MM.1S (cell line): ENCODE results near the gene BMPER.

ENCODE experiments used
- CTCF ChIP-seq: fragments of 300-600 bp; sonication (generic); IDR thresholded peaks from 2 replicates; pipeline ENCODE4 v1.5.1; 2016; ENCODE audit warnings: antibody characterized with exemption, low read length, mixed read lengths
- EZH2 ChIP-seq: fragments of 300-600 bp; sonication (generic); optimal IDR thresholded peaks from 2 replicates; pipeline ENCODE3; 2017; ENCODE audit warnings: low read depth, mild to moderate bottlenecking, antibody characterized with exemption, low read length, mixed read lengths

DNA sequence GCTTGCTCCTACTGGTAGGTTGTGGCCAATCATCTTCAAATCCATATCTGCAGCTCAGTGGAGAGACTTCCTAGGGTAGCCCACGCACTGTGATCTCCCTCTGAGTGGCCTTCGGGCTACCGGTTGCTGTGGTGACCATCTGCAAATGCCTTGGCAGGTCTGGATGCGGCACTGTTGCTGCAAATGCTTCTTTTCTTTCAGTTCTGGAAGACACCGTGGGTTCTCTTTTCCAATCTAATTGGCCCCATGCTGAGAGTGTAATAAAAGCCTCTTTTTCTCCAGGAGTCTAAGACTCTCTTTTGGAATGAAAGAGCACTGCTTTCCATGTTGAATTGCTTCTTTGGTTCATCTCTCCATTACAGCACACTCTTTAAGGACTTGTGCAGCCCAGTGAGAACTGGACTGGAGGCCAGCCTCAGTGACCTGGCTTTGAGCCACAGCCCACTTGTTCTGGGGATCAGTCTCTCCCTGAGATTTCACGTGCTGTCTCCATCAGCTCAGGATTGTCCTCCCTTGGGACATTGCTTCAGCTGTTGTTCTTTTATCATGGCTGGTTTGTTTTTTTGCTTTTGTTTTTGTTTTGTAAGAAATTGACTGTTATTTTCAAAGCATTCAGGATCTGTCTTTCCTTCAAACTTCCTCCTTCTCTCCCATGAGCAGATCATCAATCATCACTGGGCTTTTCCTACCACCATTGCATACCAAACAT lies 286.6 kb downstream of the BMPER start:
- TF ChIP-seq EZH2 (no peak), CTCF (no peak)
